KMS-11 (cell line): ENCODE measurements around the gene RAB1B.
A peak's percentile ranks its signal among the peaks of the same experiment; 100 is the strongest.

ENCODE experiments used
- H2AFZ ChIP-seq: fragments of 200-600 bp; sonication (generic); 2 replicates; pipeline ENCODE4 v1.6.1; 2016; ENCODE audit warnings: antibody characterized with exemption, mixed run types, low read depth
- H3K27ac ChIP-seq: fragments of 200-600 bp; sonication (generic); 2 replicates; pipeline ENCODE4 v1.6.1; 2016; ENCODE audit warnings: mild to moderate bottlenecking, mixed run types
- H3K27me3 ChIP-seq: fragments of 200-600 bp; sonication (generic); 2 replicates; pipeline ENCODE4 v1.6.1; 2017; ENCODE audit warnings: mild to moderate bottlenecking, low read depth, mixed run types, moderate library complexity; ENCODE audit not compliant: insufficient read depth
- H3K36me3 ChIP-seq: fragments of 200-600 bp; sonication (generic); 2 replicates; pipeline ENCODE4 v1.6.1; 2017; ENCODE audit warnings: mild to moderate bottlenecking, mixed run types; ENCODE audit not compliant: insufficient read depth
- H3K4me1 ChIP-seq: fragments of 200-600 bp; sonication (generic); 2 replicates; pipeline ENCODE4 v1.6.1; 2016; ENCODE audit warnings: mild to moderate bottlenecking, low read depth, mixed run types; ENCODE audit not compliant: poor library complexity, severe bottlenecking
- H3K4me2 ChIP-seq: fragments of 200-600 bp; sonication (generic); 2 replicates; pipeline ENCODE4 v1.7.0; 2016; ENCODE audit warnings: mild to moderate bottlenecking, mixed run types
- H3K4me3 ChIP-seq: fragments of 200-600 bp; sonication (generic); IDR thresholded peaks from 2 replicates; pipeline ENCODE4 v1.6.1; 2017; ENCODE audit warnings: low read depth, low read length, mixed read lengths; ENCODE audit not compliant: insufficient read depth
- H3K79me2 ChIP-seq: fragments of 200-600 bp; sonication (generic); 2 replicates; pipeline ENCODE4 v1.6.1; 2016; ENCODE audit warnings: low read depth, mixed run types; ENCODE audit not compliant: insufficient read depth
- H3K9ac ChIP-seq: fragments of 200-600 bp; sonication (generic); 2 replicates; pipeline ENCODE4 v1.6.1; 2016; ENCODE audit warnings: mild to moderate bottlenecking, mixed run types
- H4K20me1 ChIP-seq: fragments of 200-600 bp; sonication (generic); 2 replicates; pipeline ENCODE4 v1.6.1; 2016; ENCODE audit warnings: mild to moderate bottlenecking, mixed run types; ENCODE audit not compliant: insufficient read depth
- TF ChIP-seq, protein P1 (sequence below): fragments of 200-600 bp; sonication (generic); conservative IDR thresholded peaks from 2 replicates; pipeline ENCODE4 v1.6.1; 2017; ENCODE audit warnings: low read depth, mild to moderate bottlenecking, antibody characterized with exemption, low read length, moderate library complexity, mixed read lengths

Gene RAB1B

DNA sequence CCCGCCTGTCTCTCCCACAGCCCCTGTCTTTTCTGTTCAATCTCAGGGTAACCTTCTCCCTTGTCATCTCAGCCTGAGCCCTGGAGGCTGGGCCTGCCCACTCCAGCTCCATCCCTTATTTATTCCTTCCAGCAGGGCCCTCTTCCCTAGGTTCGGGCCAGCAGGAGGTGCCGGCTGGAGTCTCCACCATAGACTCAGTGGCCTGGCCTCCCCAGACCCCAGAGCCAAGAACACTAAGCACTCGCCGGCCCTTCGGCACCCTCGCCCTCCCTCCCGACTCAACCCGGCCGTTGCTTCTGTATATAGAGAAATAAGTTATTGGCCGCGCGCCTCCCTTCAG is 1.4 kb upstream of the RAB1B start:
- H3K4me2 ChIP-seq: peak overlapping the region; percentile 45; the same call in 1 of the 2 replicates
- H3K9ac ChIP-seq: no peak overlapping the region
- no peaks in the 10 kb centered on the region for H3K36me3 ChIP-seq
- TF ChIP-seq, protein P1, sequence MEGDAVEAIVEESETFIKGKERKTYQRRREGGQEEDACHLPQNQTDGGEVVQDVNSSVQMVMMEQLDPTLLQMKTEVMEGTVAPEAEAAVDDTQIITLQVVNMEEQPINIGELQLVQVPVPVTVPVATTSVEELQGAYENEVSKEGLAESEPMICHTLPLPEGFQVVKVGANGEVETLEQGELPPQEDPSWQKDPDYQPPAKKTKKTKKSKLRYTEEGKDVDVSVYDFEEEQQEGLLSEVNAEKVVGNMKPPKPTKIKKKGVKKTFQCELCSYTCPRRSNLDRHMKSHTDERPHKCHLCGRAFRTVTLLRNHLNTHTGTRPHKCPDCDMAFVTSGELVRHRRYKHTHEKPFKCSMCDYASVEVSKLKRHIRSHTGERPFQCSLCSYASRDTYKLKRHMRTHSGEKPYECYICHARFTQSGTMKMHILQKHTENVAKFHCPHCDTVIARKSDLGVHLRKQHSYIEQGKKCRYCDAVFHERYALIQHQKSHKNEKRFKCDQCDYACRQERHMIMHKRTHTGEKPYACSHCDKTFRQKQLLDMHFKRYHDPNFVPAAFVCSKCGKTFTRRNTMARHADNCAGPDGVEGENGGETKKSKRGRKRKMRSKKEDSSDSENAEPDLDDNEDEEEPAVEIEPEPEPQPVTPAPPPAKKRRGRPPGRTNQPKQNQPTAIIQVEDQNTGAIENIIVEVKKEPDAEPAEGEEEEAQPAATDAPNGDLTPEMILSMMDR: no peak
- H3K27ac ChIP-seq: no peak overlapping the region
- H4K20me1 ChIP-seq: no peaks in the 10 kb centered on the region
- H3K4me1 ChIP-seq: peaks cover 21% of the 10 kb centered on the region
- no peaks in the 10 kb centered on the region for H3K27me3 ChIP-seq
- no peak overlapping the region for H2AFZ ChIP-seq
- H3K4me3 ChIP-seq: no peak overlapping the region
- peaks cover 31% of the 10 kb centered on the region for H3K79me2 ChIP-seq

DNA sequence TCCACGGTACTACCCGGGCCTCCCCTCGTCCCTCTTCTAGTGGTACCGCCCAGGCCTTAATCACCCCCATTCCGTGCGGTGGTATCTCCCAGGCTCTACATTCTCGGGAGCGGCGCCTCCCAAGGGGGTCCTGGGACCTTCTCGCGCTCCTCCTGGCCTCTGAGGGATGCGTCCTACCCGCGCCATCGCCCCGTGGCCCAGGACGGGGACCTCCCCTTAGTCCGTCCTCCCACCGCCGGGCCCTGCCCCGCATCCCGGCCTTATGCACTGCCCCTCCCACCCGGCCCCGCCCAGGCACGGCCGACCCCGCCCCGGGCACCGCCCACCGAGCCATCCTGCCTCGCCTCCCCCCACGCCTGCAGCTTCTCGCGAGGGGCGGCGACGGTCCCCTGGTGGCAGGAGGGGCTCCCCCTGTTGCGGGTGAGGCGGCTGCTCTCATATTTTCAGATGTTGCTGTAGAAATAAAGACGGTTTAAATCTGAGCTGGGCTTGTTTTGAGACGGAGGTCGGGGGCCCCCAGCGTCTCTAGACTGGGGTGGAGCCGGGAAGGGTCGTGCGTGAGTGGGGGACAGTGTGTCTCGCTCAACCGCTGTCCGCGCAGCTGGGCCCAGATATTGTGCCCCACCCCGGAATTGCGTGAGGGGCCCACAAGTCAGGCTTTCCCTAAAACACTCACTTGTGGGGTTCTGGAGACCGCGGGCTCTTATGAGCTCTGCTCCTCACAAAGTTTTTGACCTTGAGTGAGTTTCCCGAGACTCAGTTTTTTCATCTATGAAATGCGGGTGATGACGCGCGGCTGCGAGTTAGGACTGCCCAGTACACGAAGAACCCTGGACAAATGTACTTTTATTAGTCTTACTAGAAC is 828 bp upstream of the RAB1B start:
- Histone ChIP-seq H3K9ac (peak overlapping the region; percentile 41), H3K27ac (peak overlapping the region; percentile 68), H3K27me3 (no peaks in the 10 kb centered on the region), H3K36me3 (no peaks in the 10 kb centered on the region), H3K4me3 (peak overlapping the region; percentile 1), H4K20me1 (no peaks in the 10 kb centered on the region), H3K4me2 (peak overlapping the region; percentile 69), H3K4me1 (peaks cover 21% of the 10 kb centered on the region), H2AFZ (peak overlapping the region; percentile 58; the same call in 1 of the 2 replicates), H3K79me2 (peaks cover 31% of the 10 kb centered on the region)
- TF ChIP-seq, protein P1: no peak

DNA sequence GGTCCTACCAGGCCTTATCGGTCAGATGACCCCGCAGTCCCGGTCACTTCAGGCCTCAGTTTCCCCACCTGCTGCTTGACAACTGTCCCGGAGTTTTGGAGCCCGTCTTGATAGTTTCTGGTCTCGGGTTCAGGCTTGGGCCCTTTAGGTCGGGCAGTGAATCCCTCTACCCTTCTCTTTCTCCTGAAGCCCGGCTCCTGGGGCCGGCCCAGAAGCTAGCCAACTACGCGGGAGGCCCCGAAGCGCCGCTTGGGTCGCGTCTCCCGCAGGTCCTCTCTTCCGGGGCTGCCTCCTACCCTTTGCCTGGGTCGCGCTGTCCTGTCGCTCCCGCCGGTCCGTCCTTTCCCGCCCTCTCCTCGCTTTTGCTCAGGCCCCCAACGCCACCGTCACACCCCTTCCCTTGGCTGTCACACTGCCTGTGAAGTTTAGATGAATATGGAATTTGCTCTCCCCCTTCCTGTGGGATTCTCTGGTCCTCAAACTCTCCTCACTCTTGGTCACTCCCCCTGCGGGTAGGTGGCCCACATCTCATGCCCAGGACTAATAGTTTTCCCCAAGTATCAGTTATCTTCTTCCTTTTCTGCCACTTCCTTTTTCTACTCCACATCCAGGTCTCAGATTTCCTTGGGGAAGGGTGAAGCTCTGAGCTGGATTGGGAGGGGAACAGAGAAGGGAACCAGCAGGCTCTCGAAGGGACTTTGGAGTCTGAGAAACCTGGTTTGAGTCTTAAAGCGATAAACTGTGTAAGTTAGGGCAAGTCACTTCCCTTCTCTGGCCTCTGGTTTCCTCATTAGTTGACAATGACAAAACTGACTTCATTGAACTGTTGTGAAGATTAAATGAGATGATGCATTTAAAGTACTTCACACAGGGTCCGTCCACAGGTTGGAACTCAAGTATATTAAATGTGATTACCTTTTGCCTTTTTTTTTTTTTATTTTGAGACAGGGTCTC is 790 bp downstream of the RAB1B start:
- Histone ChIP-seq H3K36me3 (0 out of 2 replicates have a peak, but pooled peaks cover 2% of the 10 kb centered on the region), H3K27me3 (no peaks in the 10 kb centered on the region), H4K20me1 (no peaks in the 10 kb centered on the region), H3K79me2 (peaks cover 31% of the 10 kb centered on the region), H3K4me2 (peak overlapping the region; percentile 36), H3K4me3 (peak overlapping the region; percentile 18), H3K27ac (peak overlapping the region; percentile 40; the same call in 1 of the 2 replicates), H2AFZ (peak overlapping the region; percentile 17; the same call in 1 of the 2 replicates), H3K4me1 (peaks cover 21% of the 10 kb centered on the region), H3K9ac (peak overlapping the region; percentile 51)
- TF ChIP-seq, protein P1: peak; percentile 14

DNA sequence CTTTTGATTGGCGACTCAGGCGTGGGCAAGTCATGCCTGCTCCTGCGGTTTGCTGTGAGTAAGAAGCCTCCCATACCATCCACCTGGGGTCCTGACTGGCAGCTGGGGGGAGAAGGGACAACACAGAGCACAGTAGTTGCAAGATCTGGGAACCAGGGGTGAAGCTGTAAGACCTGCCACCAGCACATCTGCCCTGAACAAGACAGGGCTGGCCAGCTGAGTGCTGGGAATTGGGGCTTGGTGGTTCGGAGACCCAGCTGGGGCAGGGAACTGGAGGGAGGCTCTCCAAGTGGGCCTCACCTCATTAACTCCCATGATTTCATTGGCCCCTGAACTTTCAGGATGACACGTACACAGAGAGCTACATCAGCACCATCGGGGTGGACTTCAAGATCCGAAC is 3.4 kb downstream of the RAB1B start:
- no peak overlapping the region for H2AFZ ChIP-seq
- H4K20me1 ChIP-seq: no peaks in the 10 kb centered on the region
- H3K4me3 ChIP-seq: no peak overlapping the region
- H3K27ac ChIP-seq: no peak overlapping the region
- TF ChIP-seq, protein P1: no peak
- H3K4me2 ChIP-seq: no peak overlapping the region
- H3K36me3 ChIP-seq: 0 out of 2 replicates have a peak, but pooled peaks cover 2% of the 10 kb centered on the region
- H3K4me1 ChIP-seq: peaks cover 21% of the 10 kb centered on the region
- H3K27me3 ChIP-seq: no peaks in the 10 kb centered on the region
- no peak overlapping the region for H3K9ac ChIP-seq
- H3K79me2 ChIP-seq: peaks cover 31% of the 10 kb centered on the region
